ENCODE measurements around the gene PLG.
A peak's percentile ranks its signal among the peaks of the same experiment; 100 is the strongest.
"Not testable (repeated sequence)": the region's sequence is repeated elsewhere in the genome, so short reads cannot be mapped to it uniquely, and the experiment has no call there.

PLG gene

GRCh38 chr6:160767647-160768019 lies 65.6 kb downstream of the PLG start:
- no peak overlapping the region for H3K27ac ChIP-seq
- DNase-seq (ENCODE audit: low read depth, low spot score): no peak

GRCh38 chr6:160768101-160768500 lies 66.1 kb downstream of the PLG start:
- H3K27ac ChIP-seq: no peak overlapping the region
- no peak for DNase-seq (ENCODE audit: low read depth, low spot score)

GRCh38 chr6:160774399-160774798 lies 72.4 kb downstream of the PLG start:
- no peak overlapping the region for H3K27ac ChIP-seq
- DNase-seq (ENCODE audit: low read depth, low spot score): no peak

GRCh38 chr6:160775792-160776580 lies 73.9 kb downstream of the PLG start:
- no peak overlapping the region for H3K27ac ChIP-seq
- no peak for DNase-seq (ENCODE audit: low read depth, low spot score)

- DNase-seq (ENCODE audit: low read depth, low spot score); H3K27ac ChIP-seq: not testable (repeated sequence)
Measured at GRCh38 chr6:160779095-160779494, 77.1 kb downstream of the PLG start.

- H3K27ac ChIP-seq; DNase-seq (ENCODE audit: low read depth, low spot score): not testable (repeated sequence)
Measured at GRCh38 chr6:160780656-160781055, 78.6 kb downstream of the PLG start.

GRCh38 chr6:160781298-160781697 lies 79.3 kb downstream of the PLG start:
- H3K27ac ChIP-seq: no peak overlapping the region
- DNase-seq (ENCODE audit: low read depth, low spot score): no peak

GRCh38 chr6:160782228-160782627 lies 80.2 kb downstream of the PLG start:
- DNase-seq (ENCODE audit: low read depth, low spot score): no peak
- H3K27ac ChIP-seq: no peak overlapping the region

- no peak overlapping the region for H3K27ac ChIP-seq
- no peak for DNase-seq (ENCODE audit: low read depth, low spot score)
Measured at GRCh38 chr6:160783741-160784140, 81.7 kb downstream of the PLG start.

GRCh38 chr6:160788126-160788525 lies 86.1 kb downstream of the PLG start:
- DNase-seq (ENCODE audit: low read depth, low spot score): not testable (repeated sequence)
- H3K27ac ChIP-seq: peak overlapping the region; percentile 89

- no peak for DNase-seq (ENCODE audit: low read depth, low spot score)
- H3K27ac ChIP-seq: peak overlapping the region; percentile 89
Measured at GRCh38 chr6:160788806-160789205, 86.8 kb downstream of the PLG start.

GRCh38 chr6:160789263-160790027 lies 87.4 kb downstream of the PLG start:
- no peak for DNase-seq (ENCODE audit: low read depth, low spot score)
- peak overlapping the region; percentile 89 for H3K27ac ChIP-seq

GRCh38 chr6:160790028-160790792 lies 88.2 kb downstream of the PLG start:
- DNase-seq (ENCODE audit: low read depth, low spot score): no peak
- H3K27ac ChIP-seq: peak overlapping the region; percentile 89

GRCh38 chr6:160791459-160791858 lies 89.4 kb downstream of the PLG start:
- peak overlapping the region; percentile 89 for H3K27ac ChIP-seq

GRCh38 chr6:160791981-160792418 lies 90.0 kb downstream of the PLG start:
- DNase-seq (ENCODE audit: low read depth, low spot score): peak; percentile 34
- peak overlapping the region; percentile 89 for H3K27ac ChIP-seq

More at GRCh38 chr6:160791459-160791858, 89.4 kb downstream of the PLG start:
- no peak for DNase-seq (ENCODE audit: low read depth, low spot score)

GRCh38 chr6:160792708-160793107 lies 90.7 kb downstream of the PLG start:
- H3K27ac ChIP-seq: no peak overlapping the region
- DNase-seq (ENCODE audit: low read depth, low spot score): no peak

- no peak overlapping the region for H3K27ac ChIP-seq
- DNase-seq (ENCODE audit: low read depth, low spot score): no peak
Measured at GRCh38 chr6:160793652-160794051, 91.6 kb downstream of the PLG start.

- peak; percentile 37 for DNase-seq (ENCODE audit: low read depth, low spot score)
- no peak overlapping the region for H3K27ac ChIP-seq
Measured at GRCh38 chr6:160795721-160796120, 93.7 kb downstream of the PLG start.

- H3K27ac ChIP-seq: no peak overlapping the region
- DNase-seq (ENCODE audit: low read depth, low spot score): no peak
Measured at GRCh38 chr6:160798625-160799024, 96.6 kb downstream of the PLG start.

GRCh38 chr6:160799801-160800506 lies 97.9 kb downstream of the PLG start:
- DNase-seq (ENCODE audit: low read depth, low spot score): no peak
- H3K27ac ChIP-seq: no peak overlapping the region
